ENCODE results near the gene HMGCS2. TPM values are rescaled to one million over a fixed set of nuclear protein-coding genes. Genes with fewer than 3 reads are reported as not detected.

The HMGCS2 gene
- total RNA-seq, 1 donor from 2014 or later, result 0.32 TPM

GRCh38 chr1:119782631-119783325 is 14.1 kb upstream of the HMGCS2 start:
- no peak for ATAC-seq
- TF ChIP-seq, protein P1, sequence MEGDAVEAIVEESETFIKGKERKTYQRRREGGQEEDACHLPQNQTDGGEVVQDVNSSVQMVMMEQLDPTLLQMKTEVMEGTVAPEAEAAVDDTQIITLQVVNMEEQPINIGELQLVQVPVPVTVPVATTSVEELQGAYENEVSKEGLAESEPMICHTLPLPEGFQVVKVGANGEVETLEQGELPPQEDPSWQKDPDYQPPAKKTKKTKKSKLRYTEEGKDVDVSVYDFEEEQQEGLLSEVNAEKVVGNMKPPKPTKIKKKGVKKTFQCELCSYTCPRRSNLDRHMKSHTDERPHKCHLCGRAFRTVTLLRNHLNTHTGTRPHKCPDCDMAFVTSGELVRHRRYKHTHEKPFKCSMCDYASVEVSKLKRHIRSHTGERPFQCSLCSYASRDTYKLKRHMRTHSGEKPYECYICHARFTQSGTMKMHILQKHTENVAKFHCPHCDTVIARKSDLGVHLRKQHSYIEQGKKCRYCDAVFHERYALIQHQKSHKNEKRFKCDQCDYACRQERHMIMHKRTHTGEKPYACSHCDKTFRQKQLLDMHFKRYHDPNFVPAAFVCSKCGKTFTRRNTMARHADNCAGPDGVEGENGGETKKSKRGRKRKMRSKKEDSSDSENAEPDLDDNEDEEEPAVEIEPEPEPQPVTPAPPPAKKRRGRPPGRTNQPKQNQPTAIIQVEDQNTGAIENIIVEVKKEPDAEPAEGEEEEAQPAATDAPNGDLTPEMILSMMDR (IDR thresholded peaks at IDR 0.05), result no peak
- H3K9me3 ChIP-seq, result no peaks in the 10 kb centered on the region
- no peak overlapping the region for H3K27ac ChIP-seq
- no peaks in the 10 kb centered on the region for H3K27me3 ChIP-seq (ENCODE audit: low read depth)
- H3K4me1 ChIP-seq, result peaks cover 43% of the 10 kb centered on the region
- H3K4me3 ChIP-seq, result no peak overlapping the region
- intact Hi-C loops (cut with DNase I), result no loop called here
- DNase-seq, result no peak
- no peaks in the 10 kb centered on the region for H3K36me3 ChIP-seq

DNA sequence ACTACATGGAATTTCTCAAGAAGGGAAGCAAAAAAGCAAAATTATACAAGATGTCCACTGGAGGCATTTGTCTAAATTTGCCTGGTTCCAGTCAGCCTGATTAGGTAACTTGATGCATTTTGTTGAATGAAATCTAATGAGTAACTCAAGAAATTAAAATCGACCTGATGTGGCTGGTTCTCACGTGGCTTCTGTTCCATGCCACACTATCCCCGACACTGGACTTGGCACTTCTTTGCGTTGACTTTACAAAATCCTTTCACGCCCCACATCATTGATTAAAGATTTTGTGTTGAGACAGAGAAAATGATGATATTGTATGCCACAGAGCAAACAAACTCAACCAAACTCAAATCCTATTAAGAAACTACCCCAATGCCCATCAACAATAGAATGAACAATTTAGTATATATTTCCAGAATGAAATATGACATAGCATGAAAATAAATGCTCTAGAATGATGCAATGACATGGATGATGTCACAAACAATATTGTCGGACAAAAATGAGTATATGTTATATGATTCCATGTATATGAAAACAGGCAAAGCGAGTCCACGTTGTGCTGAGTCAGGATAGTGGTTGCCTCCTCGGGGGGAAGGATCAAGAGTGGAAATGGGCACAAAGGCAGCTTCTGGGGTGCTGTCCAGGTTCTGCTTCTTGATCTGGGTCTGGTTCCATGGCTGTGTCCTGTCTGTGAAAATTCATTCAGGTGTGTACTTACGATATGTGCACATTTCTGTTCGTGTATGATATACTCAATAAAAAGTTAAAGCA is 12.9 kb upstream of the HMGCS2 start:
- Histone ChIP-seq H3K36me3 (no peaks in the 10 kb centered on the region), H3K4me1 (peaks cover 34% of the 10 kb centered on the region), H3K27ac (no peak overlapping the region), H3K4me3 (no peak overlapping the region), H3K9me3 (no peaks in the 10 kb centered on the region), H3K27me3 (ENCODE audit: low read depth) (no peaks in the 10 kb centered on the region)
- intact Hi-C loops (cut with DNase I), result no loop called here
- ATAC-seq, result no peak
- no peak for DNase-seq
- TF ChIP-seq, protein P1 (IDR thresholded peaks at IDR 0.05), result no peak

DNA sequence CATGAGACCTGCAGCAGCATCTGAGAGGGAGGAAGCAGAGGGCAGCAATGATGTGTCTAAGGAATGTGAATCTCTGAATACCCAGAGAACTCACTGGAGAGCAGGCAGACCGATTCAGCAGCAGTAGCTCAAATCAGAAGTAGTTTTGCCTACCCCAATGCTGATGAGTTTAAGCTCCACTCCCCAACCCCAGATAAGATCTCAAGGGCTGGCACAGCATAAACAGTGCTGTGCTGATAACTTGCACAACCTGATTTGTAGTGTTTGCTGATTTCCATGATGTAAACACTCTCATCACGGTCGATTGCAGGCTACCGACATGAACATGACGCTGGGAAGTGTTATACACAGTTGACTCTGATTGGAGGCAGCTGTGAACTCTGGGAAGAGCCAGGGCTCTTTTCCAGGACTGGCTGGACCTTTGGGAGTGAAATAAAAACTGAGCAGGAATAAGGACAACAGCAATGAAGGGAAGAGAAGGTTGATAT is 11.2 kb upstream of the HMGCS2 start:
- intact Hi-C loops (cut with DNase I), result no loop called here
- ATAC-seq (peak; percentile 90 to 96), DNase-seq (no peak)
- H3K27me3 ChIP-seq (ENCODE audit: low read depth), result no peaks in the 10 kb centered on the region
- H3K4me3 ChIP-seq, result no peak overlapping the region
- no peaks in the 10 kb centered on the region for H3K9me3 ChIP-seq
- peak overlapping the region; percentile 36 for H3K27ac ChIP-seq
- TF ChIP-seq, protein P1 (IDR thresholded peaks at IDR 0.05), result no peak
- H3K4me1 ChIP-seq, result peaks cover 27% of the 10 kb centered on the region
- H3K36me3 ChIP-seq, result no peaks in the 10 kb centered on the region

GRCh38 chr1:119778886-119779560 is 10.3 kb upstream of the HMGCS2 start:
- TF ChIP-seq, protein P1 (IDR thresholded peaks at IDR 0.05), result no peak
- intact Hi-C loops (cut with DNase I), result no loop called here
- no peak overlapping the region for H3K27ac ChIP-seq
- no peaks in the 10 kb centered on the region for H3K36me3 ChIP-seq
- H3K9me3 ChIP-seq, result no peaks in the 10 kb centered on the region
- no peaks in the 10 kb centered on the region for H3K27me3 ChIP-seq (ENCODE audit: low read depth)
- DNase-seq, result no peak
- no peak overlapping the region for H3K4me3 ChIP-seq
- no peak for ATAC-seq
- H3K4me1 ChIP-seq, result peaks cover 21% of the 10 kb centered on the region

- intact Hi-C loops (cut with DNase I), result no loop called here
- Histone ChIP-seq H3K9me3 (no peaks in the 10 kb centered on the region), H3K4me3 (no peak overlapping the region), H3K27me3 (ENCODE audit: low read depth) (no peaks in the 10 kb centered on the region), H3K27ac (no peak overlapping the region), H3K36me3 (no peaks in the 10 kb centered on the region), H3K4me1 (peaks cover 21% of the 10 kb centered on the region)
- ATAC-seq (no peak), DNase-seq (no peak)
- TF ChIP-seq, protein P1 (IDR thresholded peaks at IDR 0.05), result no peak
These were observed 9.7 kb upstream of the HMGCS2 start for GRCh38 chr1:119778359-119778758.

Measured in lower lobe of right lung (tissue), 2 donors.